ENCODE data around the gene MAST3.
"Not testable (repeated sequence)": the region's sequence is repeated elsewhere in the genome, so short reads cannot be mapped to it uniquely, and the experiment has no call there.

Gene MAST3

GRCh38 chr19:18143902-18144301, 46.3 kb downstream of the MAST3 start:
- DNase-seq, result no peak

GRCh38 chr19:18144361-18144760, 46.8 kb downstream of the MAST3 start:
- no peak for DNase-seq

- DNase-seq, result no peak
These were observed 47.3 kb downstream of the MAST3 start for GRCh38 chr19:18144906-18145305.

- DNase-seq, result no peak
These were observed 47.9 kb downstream of the MAST3 start for GRCh38 chr19:18145391-18145999.

GRCh38 chr19:18147396-18147795, 49.8 kb downstream of the MAST3 start:
- no peak for DNase-seq

DNA sequence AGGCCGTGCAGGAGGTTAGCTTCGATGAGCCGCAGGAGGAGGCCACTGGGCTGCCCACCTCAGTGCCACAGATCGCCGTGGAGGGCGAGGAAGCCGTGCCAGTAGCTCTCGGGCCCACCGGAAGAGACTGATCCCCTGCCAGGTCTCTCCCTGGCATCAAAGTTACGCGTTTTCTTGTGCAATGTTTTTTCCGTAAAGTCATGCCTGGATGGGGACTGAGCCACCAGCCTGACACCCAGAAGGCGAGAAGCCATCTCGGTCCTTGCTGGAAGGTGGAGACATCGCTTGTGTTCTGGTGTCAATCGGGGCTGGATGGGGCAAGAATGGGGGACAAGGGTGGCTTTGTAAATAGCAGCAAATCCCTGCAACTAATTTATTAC, 52.0 kb downstream of the MAST3 start:
- DNase-seq, result no peak

- no peak for DNase-seq
These were observed 53.4 kb downstream of the MAST3 start for GRCh38 chr19:18150776-18151624.

DNA sequence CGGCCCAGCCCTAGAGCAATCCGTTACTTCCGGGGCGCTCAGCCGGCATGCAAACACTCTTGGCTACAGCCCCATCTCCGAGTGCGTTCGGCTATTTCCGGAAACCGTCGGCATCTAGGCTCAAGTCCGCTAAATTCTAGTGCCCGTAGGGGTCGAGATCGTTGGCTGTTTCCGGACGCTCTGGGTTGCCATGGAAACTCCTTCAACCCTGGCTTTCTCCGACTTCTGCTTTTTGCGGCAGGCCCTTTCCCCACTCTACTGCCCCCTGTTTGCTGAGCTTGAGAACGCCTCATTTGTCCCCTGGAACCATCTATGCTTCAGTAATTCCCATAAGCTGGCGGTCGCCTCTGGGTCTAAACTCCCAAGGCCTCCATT, 54.9 kb downstream of the MAST3 start:
- DNase-seq, result peak; percentile 85

GRCh38 chr19:18152817-18153555, 55.4 kb downstream of the MAST3 start, which contains the start of gene PIK3R2:
Gene PIK3R2 (plus strand): TSS chr19:18153163. CDS start chr19:18155880, 2,717 bp downstream.
- DNase-seq, result peak; percentile 99

- DNase-seq, result no peak
These were observed 56.1 kb downstream of the MAST3 start for GRCh38 chr19:18153556-18154134.

- DNase-seq, result no peak
These were observed 57.8 kb downstream of the MAST3 start for GRCh38 chr19:18155095-18156087.

DNA sequence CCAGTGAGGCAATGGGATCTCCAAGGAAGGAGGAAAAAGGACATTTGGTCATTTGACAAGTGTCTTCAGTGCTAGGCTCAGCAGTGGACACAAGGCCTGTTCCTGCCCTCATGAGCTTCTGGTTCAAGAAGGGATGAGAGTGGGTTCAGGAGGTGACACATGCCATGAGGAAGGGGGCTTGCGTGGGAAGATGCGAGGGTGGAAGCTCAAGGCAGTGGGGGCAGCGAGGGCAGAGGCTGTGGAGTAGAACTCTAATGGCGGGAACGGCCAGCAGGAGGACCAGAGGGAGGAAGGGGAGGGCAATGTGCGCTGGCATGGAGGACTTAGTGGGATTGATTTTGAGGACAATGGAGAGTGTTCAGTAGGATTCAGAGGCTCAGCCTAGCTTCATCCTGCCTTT, 58.7 kb downstream of the MAST3 start:
- no peak for DNase-seq

DNA sequence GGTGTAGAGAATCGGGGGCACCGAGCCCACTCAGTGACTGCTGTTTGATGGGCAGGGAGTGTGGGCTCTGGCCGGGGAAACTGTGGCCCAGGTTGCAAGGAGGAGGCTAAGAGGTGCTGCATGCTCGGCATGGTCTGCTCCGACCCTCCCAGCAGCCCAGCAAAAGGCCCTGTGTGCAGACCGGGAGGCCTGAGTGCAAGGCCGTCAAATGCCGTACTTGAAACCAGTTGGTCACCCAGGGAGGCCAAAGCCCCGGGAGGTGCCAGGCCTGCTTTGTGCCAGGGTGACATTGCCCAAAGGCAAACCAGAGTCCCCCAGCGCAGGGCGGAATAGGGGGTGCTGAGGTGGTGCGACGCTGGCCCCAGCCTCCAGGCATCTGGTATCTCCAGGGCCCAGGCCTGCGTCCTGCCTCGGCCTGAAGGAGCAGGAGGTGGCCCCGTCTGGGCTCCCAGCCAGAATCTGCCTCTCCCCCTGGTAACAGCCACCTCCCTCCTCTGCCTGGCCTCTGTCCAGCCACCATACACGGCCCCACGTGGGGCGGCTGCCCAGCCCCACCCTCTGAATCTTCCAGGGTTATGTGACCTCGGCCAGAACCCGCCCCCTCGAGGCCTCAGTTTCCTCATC, 59.4 kb downstream of the MAST3 start:
- DNase-seq, result peak; percentile 69

- peak; percentile 81 for DNase-seq
These were observed 60.0 kb downstream of the MAST3 start for GRCh38 chr19:18157465-18158063.

GRCh38 chr19:18158467-18158866, 60.9 kb downstream of the MAST3 start:
- no peak for DNase-seq

DNA sequence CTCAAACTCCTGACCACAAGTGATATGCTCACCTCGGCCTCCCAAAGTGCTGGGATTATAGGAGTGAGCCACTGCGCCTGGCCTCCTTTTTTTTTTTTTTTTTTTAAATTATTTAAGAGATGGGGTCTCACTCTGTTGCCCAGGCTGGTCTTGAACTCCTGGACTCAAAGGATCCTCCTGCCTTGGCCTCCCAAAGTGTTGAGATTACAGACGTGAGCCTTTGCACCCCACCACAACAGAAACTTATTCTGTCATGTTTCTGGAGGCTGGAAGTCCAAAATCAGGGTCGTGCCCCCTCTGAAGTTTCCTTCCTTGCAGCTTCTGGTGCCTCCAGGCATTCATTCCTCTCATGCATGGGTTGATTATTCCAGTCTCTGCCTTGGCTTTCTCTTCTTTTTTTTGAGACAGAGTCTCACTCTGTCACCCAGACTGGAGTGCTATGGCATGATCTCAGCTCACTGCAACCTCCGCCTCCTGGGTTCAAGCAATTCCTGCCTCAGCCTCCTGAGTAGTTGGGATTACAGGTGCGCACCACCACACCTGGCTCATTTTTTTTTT, 61.6 kb downstream of the MAST3 start:
- not testable (repeated sequence) for DNase-seq

GRCh38 chr19:18159810-18160209, 62.2 kb downstream of the MAST3 start:
- DNase-seq, result no peak

DNA sequence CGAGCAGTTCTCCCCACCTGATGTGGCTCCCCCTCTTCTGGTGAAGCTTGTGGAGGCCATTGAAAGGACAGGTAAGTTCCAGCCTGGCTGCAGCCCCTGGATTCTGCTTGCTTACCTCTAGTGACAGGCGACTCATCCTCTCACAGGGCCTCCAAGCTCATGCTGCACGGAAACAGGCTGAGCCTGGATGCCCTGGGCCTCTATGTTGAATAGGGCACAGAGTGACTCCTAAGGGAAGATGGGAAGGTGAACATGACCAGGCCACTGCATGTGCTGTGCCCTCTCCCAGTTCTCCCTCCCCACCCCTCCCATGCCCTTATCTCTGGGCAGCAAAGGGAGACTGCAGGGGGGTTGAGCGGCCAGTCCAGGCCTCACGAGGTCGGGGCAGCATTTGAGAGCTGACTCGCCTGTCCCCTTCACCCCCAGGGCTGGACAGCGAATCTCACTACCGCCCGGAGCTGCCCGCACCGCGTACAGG, 63.0 kb downstream of the MAST3 start:
- DNase-seq, result no peak

GRCh38 chr19:18160971-18161635, 63.5 kb downstream of the MAST3 start:
- DNase-seq, result peak; percentile 46

GRCh38 chr19:18161636-18162002, 64.0 kb downstream of the MAST3 start:
- no peak for DNase-seq
